NCI-H446 treated with DMSO at 0.1 percent for 48 hours (cell line): Measurements from ENCODE around the gene FGD2.

Experiments
- DNase-seq: peaks from one replicate; lab custom pipeline; 2025; lab: John Stamatoyannopoulos, UW

FGD2 gene

GRCh38 chr6:37005061-37005810 is at the start of gene FGD2:
Gene FGD2 (plus strand): TSS chr6:37005655. CDS start chr6:37005818, 163 bp downstream.
- DNase-seq = no peak

- no peak for DNase-seq
Observed at GRCh38 chr6:36955671-36956445, 49.6 kb upstream of the FGD2 start.

GRCh38 chr6:36956446-36956820 is 49.0 kb upstream of the FGD2 start:
- DNase-seq = no peak

- DNase-seq = no peak
Observed at GRCh38 chr6:36957773-36958271, 47.6 kb upstream of the FGD2 start.

GRCh38 chr6:36958775-36959554 is 46.5 kb upstream of the FGD2 start:
- no peak for DNase-seq

GRCh38 chr6:36959555-36960250 is 45.8 kb upstream of the FGD2 start:
- no peak for DNase-seq

- no peak for DNase-seq
Observed at GRCh38 chr6:36961441-36962435, 43.7 kb upstream of the FGD2 start.

- DNase-seq = peak; percentile 12
Observed at GRCh38 chr6:36962874-36963273, 42.6 kb upstream of the FGD2 start.

GRCh38 chr6:36963451-36964290 is 41.8 kb upstream of the FGD2 start:
- no peak for DNase-seq

- DNase-seq = no peak
Observed at GRCh38 chr6:36964349-36964748, 41.1 kb upstream of the FGD2 start.

- no peak for DNase-seq
Observed at GRCh38 chr6:36964908-36965307, 40.5 kb upstream of the FGD2 start.

GRCh38 chr6:36967301-36967700 is 38.2 kb upstream of the FGD2 start:
- no peak for DNase-seq

- DNase-seq = no peak
Observed at GRCh38 chr6:36967757-36968156, 37.7 kb upstream of the FGD2 start.

- no peak for DNase-seq
Observed at GRCh38 chr6:36968266-36968977, 37.0 kb upstream of the FGD2 start.

- no peak for DNase-seq
Observed at GRCh38 chr6:36969240-36969691, 36.2 kb upstream of the FGD2 start.

GRCh38 chr6:36969988-36970891 is 35.2 kb upstream of the FGD2 start:
- DNase-seq = no peak

- no peak for DNase-seq
Observed at GRCh38 chr6:36970892-36971842, 34.3 kb upstream of the FGD2 start.
